ENCODE data around the gene SLC18A2.

The SLC18A2 gene

GRCh38 chr10:117266812-117267211, 25.9 kb downstream of the SLC18A2 start:
- Histone ChIP-seq H3K27me3 (peaks cover 0 to 19% of the 10 kb centered on the region in 2 donors), H3K9me3 (no peaks in the 10 kb centered on the region), H3K27ac (no peak overlapping the region), H3K4me3 (no peak overlapping the region), H3K36me3 (no peaks in the 10 kb centered on the region), H3K4me1 (no peaks in the 10 kb centered on the region)
- no peak for TF ChIP-seq CTCF (IDR thresholded peaks at IDR 0.05)
- intact Hi-C loops (cut with DNase I; ENCODE audit: low total_unique reads): no loop called here
- no peak for DNase-seq

- TF ChIP-seq CTCF (IDR thresholded peaks at IDR 0.05): no peak
- H3K27me3 ChIP-seq: peaks cover 0 to 6% of the 10 kb centered on the region in 2 donors
- H3K9me3 ChIP-seq: no peaks in the 10 kb centered on the region
- H3K36me3 ChIP-seq: no peaks in the 10 kb centered on the region
- intact Hi-C loops (cut with DNase I; ENCODE audit: low total_unique reads): no loop called here
- no peaks in the 10 kb centered on the region for H3K4me1 ChIP-seq
- DNase-seq: no peak
- no peak overlapping the region for H3K27ac ChIP-seq
- H3K4me3 ChIP-seq: no peak overlapping the region
Measured at GRCh38 chr10:117268258-117268657, 27.3 kb downstream of the SLC18A2 start.

GRCh38 chr10:117268907-117269306, 28.0 kb downstream of the SLC18A2 start:
- Histone ChIP-seq H3K36me3 (no peaks in the 10 kb centered on the region), H3K27me3 (no peaks in the 10 kb centered on the region), H3K4me3 (no peak overlapping the region), H3K27ac (no peak overlapping the region), H3K9me3 (no peaks in the 10 kb centered on the region), H3K4me1 (no peaks in the 10 kb centered on the region)
- no peak for DNase-seq
- TF ChIP-seq CTCF (IDR thresholded peaks at IDR 0.05): no peak
- intact Hi-C loops (cut with DNase I; ENCODE audit: low total_unique reads): no loop called here

- Histone ChIP-seq H3K4me1 (no peaks in the 10 kb centered on the region), H3K27ac (no peak overlapping the region), H3K9me3 (no peaks in the 10 kb centered on the region), H3K4me3 (no peak overlapping the region), H3K27me3 (no peaks in the 10 kb centered on the region), H3K36me3 (no peaks in the 10 kb centered on the region)
- intact Hi-C loops (cut with DNase I; ENCODE audit: low total_unique reads): no loop called here
- DNase-seq: no peak
- no peak for TF ChIP-seq CTCF (IDR thresholded peaks at IDR 0.05)
Measured at GRCh38 chr10:117271427-117271826, 30.5 kb downstream of the SLC18A2 start.

GRCh38 chr10:117272195-117273076, 31.5 kb downstream of the SLC18A2 start:
- H3K4me3 ChIP-seq: no peak overlapping the region
- H3K36me3 ChIP-seq: no peaks in the 10 kb centered on the region
- DNase-seq: no peak
- TF ChIP-seq CTCF (IDR thresholded peaks at IDR 0.05): no peak
- intact Hi-C loops (cut with DNase I; ENCODE audit: low total_unique reads): no loop called here
- H3K4me1 ChIP-seq: no peaks in the 10 kb centered on the region
- no peaks in the 10 kb centered on the region for H3K9me3 ChIP-seq
- no peaks in the 10 kb centered on the region for H3K27me3 ChIP-seq
- H3K27ac ChIP-seq: no peak overlapping the region

Data from tibial artery (tissue), 4 donors.